B cell (primary cell): ENCODE measurements around the gene MRPL20. TPM values are rescaled to one million over a fixed set of nuclear protein-coding genes. Genes with fewer than 3 reads are reported as not detected.

Experiments
- ATAC-seq: fragments of 200-7000 bp; cut with Tn5 transposase; one replicate; pipeline ENCODE4 v1.10.0; 2021; ENCODE audit warnings: low read depth, mild to moderate bottlenecking, moderate number of reproducible peaks, moderate library complexity
- CTCF ChIA-PET: fragments of 350-600 bp; sonication (Branson Sonifier 250); formaldehyde crosslinking; loops from one replicate; lab custom pipeline; 2021; ENCODE audit warnings: antibody characterized with exemption, inconsistent platforms; lab: Charles Lee
- POLR2A ChIA-PET: fragments of 350-600 bp; sonication (Branson Sonifier 250); formaldehyde crosslinking; loops from one replicate; lab custom pipeline; 2021; ENCODE audit warnings: antibody characterized with exemption; lab: Charles Lee
- DNase-seq: peaks from one replicate; pipeline ENCODE4 v3.0.0; 2013
- H2AFZ ChIP-seq: 2 replicates; pipeline ENCODE4 v1.6.1; 2012; ENCODE audit warnings: mild to moderate bottlenecking, low read depth, low read length; ENCODE audit not compliant: insufficient read depth, poor library complexity, severe bottlenecking
- H3K27ac ChIP-seq, 2 donors: 1 replicate in 1 of 2; 2 replicates in 1 of 2; pipeline ENCODE4 v1.5.1; 2012 to 2013; ENCODE audit warnings: low read length in 2 of 2, mild to moderate bottlenecking in 2 of 2, moderate library complexity in 1 of 2
- H3K27me3 ChIP-seq, 4 experiments: fragments of 200-600 bp in 1 of 4; sonication (generic) in 1 of 4; replicated peaks in 1 of 4; 1 replicate in 2 of 4; 2 replicates in 2 of 4; pipeline versions ENCODE4 v1.6.1 to v1.7.0; 2013 to 2016; ENCODE audit warnings: low read length in 3 of 4, mild to moderate bottlenecking in 2 of 4, mixed read lengths in 1 of 4, moderate library complexity in 1 of 4; ENCODE audit not compliant: insufficient read depth in 4 of 4, control insufficient read depth in 3 of 4; ENCODE audit errors: control extremely low read depth in 1 of 4
- H3K36me3 ChIP-seq, 2 experiments: replicated peaks in 1 of 2; 1 replicate in 1 of 2; 2 replicates in 1 of 2; pipeline versions ENCODE4 v1.6.1 to v1.7.1; 2013; ENCODE audit warnings: low read length in 1 of 2; ENCODE audit not compliant: insufficient read depth in 2 of 2, control insufficient read depth in 1 of 2; ENCODE audit errors: control extremely low read depth in 1 of 2, extremely low read depth in 1 of 2
- H3K4me1 ChIP-seq, 2 donors: fragments of 200-600 bp in 1 of 2; sonication (generic) in 1 of 2; 1 replicate in 1 of 2; 2 replicates in 1 of 2; pipeline versions ENCODE4 v1.5.1 to v1.6.1; 2013 to 2017; ENCODE audit warnings: low read length in 2 of 2; ENCODE audit not compliant: control insufficient read depth in 2 of 2, insufficient read depth in 2 of 2
- H3K4me2 ChIP-seq: replicated peaks from 2 replicates; pipeline ENCODE3; 2012; ENCODE audit warnings: mild to moderate bottlenecking, low read depth, low read length; ENCODE audit not compliant: poor library complexity, severe bottlenecking
- H3K4me3 ChIP-seq, 5 experiments: fragments of 200-600 bp in 1 of 5; sonication (generic) in 1 of 5; 1 replicate in 3 of 5; 2 replicates in 2 of 5; pipeline versions ENCODE4 v1.5.1 to v1.7.0; 2011 to 2016; ENCODE audit warnings: low read length in 4 of 5, mild to moderate bottlenecking in 4 of 5, low read depth in 2 of 5, control low read depth in 1 of 5, moderate library complexity in 1 of 5; ENCODE audit not compliant: insufficient read depth in 1 of 5; ENCODE audit errors: control extremely low read depth in 1 of 5, extremely low read depth in 1 of 5
- H3K79me2 ChIP-seq: fragments of 200-600 bp; sonication (generic); one replicate; pipeline ENCODE4 v1.6.0; 2016; ENCODE audit warnings: low read length; ENCODE audit not compliant: control insufficient read depth, insufficient read depth
- H3K9ac ChIP-seq: fragments of 200-600 bp; sonication (generic); 2 replicates; pipeline ENCODE4 v1.6.1; 2017; ENCODE audit warnings: mild to moderate bottlenecking, low read length, moderate library complexity
- H3K9me3 ChIP-seq, 3 donors: one replicate each; pipeline versions ENCODE4 v1.6.1 to v1.7.1; 2013; ENCODE audit warnings: low read length in 2 of 3; ENCODE audit not compliant: control insufficient read depth in 2 of 3, insufficient read depth in 1 of 3; ENCODE audit errors: control extremely low read depth in 1 of 3
- H4K20me1 ChIP-seq: 2 replicates; pipeline ENCODE4 v1.6.0; 2012; ENCODE audit warnings: mild to moderate bottlenecking, low read length; ENCODE audit not compliant: insufficient read depth, control insufficient read depth, poor library complexity, severe bottlenecking
- H3K27ac Mint-ChIP-seq: one replicate; pipeline ENCODE4 v1.8.0; 2021; ENCODE audit warnings: mixed read lengths
- H3K27me3 Mint-ChIP-seq: one replicate; pipeline ENCODE4 v1.8.0; 2021; ENCODE audit warnings: mixed read lengths
- H3K4me1 Mint-ChIP-seq: one replicate; pipeline ENCODE4 v1.8.0; 2021; ENCODE audit warnings: mixed read lengths
- H3K4me3 Mint-ChIP-seq: one replicate; pipeline ENCODE4 v1.8.0; 2021; ENCODE audit warnings: mixed read lengths
- H3K9me3 Mint-ChIP-seq: one replicate; pipeline ENCODE4 v1.8.0; 2022; ENCODE audit warnings: mixed read lengths; ENCODE audit not compliant: insufficient read depth
- EZH2 ChIP-seq: IDR thresholded peaks from 2 replicates; pipeline ENCODE4 v1.6.1; 2012; ENCODE audit warnings: borderline replicate concordance, low read depth, mild to moderate bottlenecking, moderate library complexity, low read length; ENCODE audit not compliant: insufficient read depth, poor library complexity, severe bottlenecking
- WGBS: methylation state at CpG from one replicate; pipeline ENCODE4 v1.1.5; 2013; ENCODE audit warnings: missing lambda C conversion rate; ENCODE audit not compliant: insufficient coverage; 5-methylcytosine and 5-hydroxymethylcytosine counted together
- intact Hi-C: fragments of 100-400 bp; cut with micrococcal nuclease; formaldehyde crosslinking; loops from one replicate; pipeline ENCODE4 v1.10.0; 2022
- polyA plus RNA-seq: library from polyadenylated mRNA; depleted of rRNA; stranded (reverse); fragments of >200 nt; gene quantifications from 2 replicates; pipeline ENCODE4 v1.2.3, GENCODE V29; 2012
- total RNA-seq, 2 donors: library from RNA; stranded (reverse); fragments of 120-200 nt in 1 of 2; gene quantifications; 1 replicate in 1 of 2; 2 replicates in 1 of 2; pipeline versions ENCODE4 v1.2.3 to v1.2.4, GENCODE V29; 2013 to 2022
- TF ChIP-seq, protein P1 (sequence below): fragments of 200-600 bp; IDR thresholded peaks from one replicate; pipeline ENCODE4 v1.8.0; 2022; ENCODE audit warnings: antibody characterized with exemption, mild to moderate bottlenecking

MRPL20 gene
- total and polyA plus RNA-seq, 2 donors (not counting 1 experiment from before 2014, with no cell fraction given), result 55.9 to 119 TPM

GRCh38 chr1:1390675-1391074 is 16.4 kb downstream of the MRPL20 start:
- ChIA-PET CTCF (interaction anchor here (1.0 kb wide), 1 partner anchor 8 kb away, joined by 3 read pairs; the partner anchor contains the start of gene CCNL2), POLR2A (no interaction called here)
- TF ChIP-seq, protein P1, sequence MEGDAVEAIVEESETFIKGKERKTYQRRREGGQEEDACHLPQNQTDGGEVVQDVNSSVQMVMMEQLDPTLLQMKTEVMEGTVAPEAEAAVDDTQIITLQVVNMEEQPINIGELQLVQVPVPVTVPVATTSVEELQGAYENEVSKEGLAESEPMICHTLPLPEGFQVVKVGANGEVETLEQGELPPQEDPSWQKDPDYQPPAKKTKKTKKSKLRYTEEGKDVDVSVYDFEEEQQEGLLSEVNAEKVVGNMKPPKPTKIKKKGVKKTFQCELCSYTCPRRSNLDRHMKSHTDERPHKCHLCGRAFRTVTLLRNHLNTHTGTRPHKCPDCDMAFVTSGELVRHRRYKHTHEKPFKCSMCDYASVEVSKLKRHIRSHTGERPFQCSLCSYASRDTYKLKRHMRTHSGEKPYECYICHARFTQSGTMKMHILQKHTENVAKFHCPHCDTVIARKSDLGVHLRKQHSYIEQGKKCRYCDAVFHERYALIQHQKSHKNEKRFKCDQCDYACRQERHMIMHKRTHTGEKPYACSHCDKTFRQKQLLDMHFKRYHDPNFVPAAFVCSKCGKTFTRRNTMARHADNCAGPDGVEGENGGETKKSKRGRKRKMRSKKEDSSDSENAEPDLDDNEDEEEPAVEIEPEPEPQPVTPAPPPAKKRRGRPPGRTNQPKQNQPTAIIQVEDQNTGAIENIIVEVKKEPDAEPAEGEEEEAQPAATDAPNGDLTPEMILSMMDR, result no peak
- TF ChIP-seq EZH2, result no peak
- Mint-ChIP-seq H3K4me3 (no peak overlapping the region), H3K4me1 (peaks cover 10% of the 10 kb centered on the region), H3K9me3 (no peaks in the 10 kb centered on the region), H3K27me3 (no peaks in the 10 kb centered on the region), H3K27ac (no peak overlapping the region)
- ATAC-seq (no peak), DNase-seq (no peak)
- Histone ChIP-seq H3K36me3 (peaks cover 23 to 94% of the 10 kb centered on the region in 2 experiments), H2AFZ (no peak overlapping the region), H3K27me3 (no peaks in the 10 kb centered on the region), H3K4me1 (no peaks in the 10 kb centered on the region), H3K9me3 (no peaks in the 10 kb centered on the region), H3K4me3 (no peak overlapping the region), H3K27ac (no peak overlapping the region), H3K79me2 (peaks cover 52% of the 10 kb centered on the region), H4K20me1 (peaks cover 62% of the 10 kb centered on the region), H3K4me2 (no peak overlapping the region), H3K9ac (no peak overlapping the region)
- intact Hi-C loops, result no loop called here
- WGBS, result 95% methylated on average over 9 of the region's 12 CpGs

DNA sequence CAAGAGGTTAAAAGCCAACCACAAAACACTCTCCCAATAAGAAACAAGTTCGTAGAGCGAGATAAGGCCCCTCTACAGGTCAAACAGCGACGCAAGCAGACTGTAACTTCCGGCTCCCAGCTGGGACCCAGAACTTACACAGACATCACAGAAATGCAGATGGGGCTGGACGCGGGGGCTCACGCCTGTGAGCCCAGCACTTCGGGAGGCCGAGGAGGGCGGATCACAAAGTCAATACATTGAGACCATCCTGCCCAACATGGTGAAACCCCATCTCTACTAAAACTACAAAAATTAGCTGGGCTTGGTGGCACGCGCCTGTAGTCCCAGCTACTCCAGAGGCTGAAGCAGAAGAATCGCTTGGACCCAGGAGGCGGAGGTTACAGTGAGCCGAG is 19.0 kb downstream of the MRPL20 start:
- intact Hi-C loops, result no loop called here
- POLR2A ChIA-PET, result no interaction called here
- H3K4me3 Mint-ChIP-seq, result no peak overlapping the region
- ATAC-seq (no peak), DNase-seq (no peak)
- no peak overlapping the region for H3K27ac Mint-ChIP-seq
- H3K79me2 ChIP-seq, result peaks cover 27% of the 10 kb centered on the region
- no peak for TF ChIP-seq EZH2
- TF ChIP-seq, protein P1, result no peak
- H2AFZ ChIP-seq, result no peak overlapping the region
- CTCF ChIA-PET, result no interaction called here
- WGBS, result 97% methylated on average over 5 of the region's 16 CpGs
- no peaks in the 10 kb centered on the region for H3K27me3 Mint-ChIP-seq
- no peak overlapping the region for H3K4me2 ChIP-seq
- H3K4me3 ChIP-seq, result no peak overlapping the region
- H3K9me3 ChIP-seq, result no peaks in the 10 kb centered on the region
- H3K36me3 ChIP-seq, result peaks cover 15 to 74% of the 10 kb centered on the region in 2 experiments
- H3K4me1 Mint-ChIP-seq, result no peaks in the 10 kb centered on the region
- no peaks in the 10 kb centered on the region for H3K4me1 ChIP-seq
- no peaks in the 10 kb centered on the region for H3K27me3 ChIP-seq
- H3K27ac ChIP-seq, result no peak overlapping the region
- no peak overlapping the region for H3K9ac ChIP-seq
- H3K9me3 Mint-ChIP-seq, result no peaks in the 10 kb centered on the region
- H4K20me1 ChIP-seq, result peaks cover 44% of the 10 kb centered on the region
